T-helper 17 cell (primary cell): ENCODE measurements around the gene LRRC75A. TPM values are rescaled to one million over a fixed set of nuclear protein-coding genes. Genes with fewer than 3 reads are reported as not detected.

ENCODE experiments used
- ATAC-seq: fragments of 150-1000 bp; cut with Tn5 transposase; 2 replicates; pipeline ENCODE4 v1.10.0; 2021; ENCODE audit warnings: mild to moderate bottlenecking, moderate library complexity
- DNase-seq, 3 donors: peaks; one replicate each; pipeline versions ENCODE4 v3.0.0 to v3.0.0-alpha.2; 2020 to 2021
- H3K9me3 ChIP-seq: one replicate; pipeline ENCODE4 v1.7.0; 2013; ENCODE audit warnings: low read length, mild to moderate bottlenecking; ENCODE audit not compliant: control insufficient read depth, poor library complexity, severe bottlenecking
- H3K27ac Mint-ChIP-seq: one replicate; pipeline ENCODE4 v1.8.0; 2022; ENCODE audit warnings: mild to moderate bottlenecking, moderate library complexity, mixed read lengths
- H3K27me3 Mint-ChIP-seq: one replicate; pipeline ENCODE4 v1.8.0; 2022; ENCODE audit warnings: mixed read lengths
- H3K36me3 Mint-ChIP-seq: one replicate; pipeline ENCODE4 v1.8.0; 2022; ENCODE audit warnings: low read depth, mixed read lengths
- H3K4me1 Mint-ChIP-seq: one replicate; pipeline ENCODE4 v1.8.0; 2022; ENCODE audit warnings: mild to moderate bottlenecking, mixed read lengths
- H3K4me3 Mint-ChIP-seq: one replicate; pipeline ENCODE4 v1.8.0; 2022; ENCODE audit warnings: mild to moderate bottlenecking, moderate library complexity, mixed read lengths
- total RNA-seq, 4 donors: library from RNA in 2 of 4; stranded (reverse) in 2 of 4; gene quantifications; one replicate each; pipeline ENCODE4 v1.2.3 and lab custom pipeline; 2022 to 2026

The LRRC75A gene
- total RNA-seq, 2 donors from 2014 or later: 3.1 to 5.0 TPM

DNA sequence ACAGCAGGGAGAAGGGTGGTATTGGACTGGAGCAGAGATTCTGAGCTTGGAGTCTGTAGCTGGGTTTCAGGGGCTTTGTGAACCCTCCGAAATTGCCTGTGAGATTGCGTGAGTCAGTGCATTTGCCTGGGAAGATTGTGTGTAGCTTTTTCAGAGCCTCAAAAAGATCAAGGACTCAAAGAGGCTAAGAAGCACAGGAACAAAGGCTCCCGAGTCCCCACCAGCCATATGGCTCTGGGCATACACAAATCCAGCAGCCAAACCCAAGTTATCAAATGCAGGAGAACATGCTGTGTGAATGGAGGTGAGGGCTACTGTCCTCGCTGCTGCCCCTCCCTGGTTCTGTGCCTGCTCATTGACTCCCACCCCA, 3.0 kb downstream of the LRRC75A start:
- Mint-ChIP-seq H3K27me3 (no peaks in the 10 kb centered on the region), H3K27ac (no peak overlapping the region), H3K4me1 (peaks cover 13% of the 10 kb centered on the region), H3K4me3 (no peak overlapping the region), H3K36me3 (no peaks in the 10 kb centered on the region)
- no peak for DNase-seq
- ATAC-seq: no peak
- H3K9me3 ChIP-seq: no peaks in the 10 kb centered on the region

DNA sequence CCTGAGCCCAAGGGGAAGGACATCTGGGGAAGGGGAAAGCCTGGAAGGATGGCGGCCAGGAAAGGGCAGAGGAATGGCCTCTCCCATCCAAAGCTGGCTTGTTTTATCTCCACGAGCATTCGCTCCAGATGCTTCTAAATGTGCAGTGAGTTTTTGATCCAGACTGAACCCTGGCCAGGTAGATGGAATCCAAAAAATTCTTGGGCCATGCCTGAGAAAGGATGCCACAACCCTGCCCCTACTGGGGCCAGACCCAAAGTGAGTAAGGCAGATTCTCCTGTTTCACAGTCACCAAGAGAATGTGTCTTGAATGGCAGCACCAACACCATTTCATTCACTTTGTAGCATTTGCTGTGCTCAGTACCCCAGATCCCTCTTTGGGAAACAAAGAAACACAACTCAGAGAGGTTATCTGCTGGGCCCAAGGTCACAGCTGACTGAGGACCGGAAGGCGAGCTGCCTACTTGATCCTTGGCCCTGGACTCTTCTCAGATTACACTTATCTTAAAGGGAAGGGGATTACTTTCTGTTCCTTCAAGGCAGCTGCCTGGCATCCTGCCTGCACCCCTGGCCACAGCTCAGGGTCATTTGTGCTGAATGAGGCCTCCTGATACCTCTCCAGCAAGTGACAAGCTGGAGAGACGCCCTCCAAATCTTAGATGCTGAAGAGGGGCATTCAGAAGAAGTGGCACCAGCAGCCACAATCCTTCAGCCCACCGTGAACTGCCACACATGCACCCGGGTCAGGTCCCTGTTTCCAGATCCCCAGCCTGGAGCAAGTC, 3.6 kb downstream of the LRRC75A start:
- Mint-ChIP-seq H3K4me1 (peaks cover 13% of the 10 kb centered on the region), H3K27me3 (no peaks in the 10 kb centered on the region), H3K4me3 (no peak overlapping the region), H3K27ac (no peak overlapping the region), H3K36me3 (no peaks in the 10 kb centered on the region)
- DNase-seq (no peak), ATAC-seq (no peak)
- H3K9me3 ChIP-seq: no peaks in the 10 kb centered on the region

- Mint-ChIP-seq H3K36me3 (no peaks in the 10 kb centered on the region), H3K27ac (peak overlapping the region; percentile 41), H3K4me3 (no peak overlapping the region), H3K4me1 (peaks cover 11% of the 10 kb centered on the region), H3K27me3 (no peaks in the 10 kb centered on the region)
- H3K9me3 ChIP-seq: no peaks in the 10 kb centered on the region
- ATAC-seq: no peak
- DNase-seq: no peak
Observed at GRCh38 chr17:16486373-16487250, 5.4 kb downstream of the LRRC75A start.

GRCh38 chr17:16484445-16485175, 7.4 kb downstream of the LRRC75A start:
- H3K9me3 ChIP-seq: no peaks in the 10 kb centered on the region
- ATAC-seq: no peak
- DNase-seq: no peak
- no peak overlapping the region for H3K27ac Mint-ChIP-seq
- H3K36me3 Mint-ChIP-seq: no peaks in the 10 kb centered on the region
- H3K4me3 Mint-ChIP-seq: no peak overlapping the region
- no peaks in the 10 kb centered on the region for H3K27me3 Mint-ChIP-seq
- no peaks in the 10 kb centered on the region for H3K4me1 Mint-ChIP-seq

GRCh38 chr17:16483021-16483645, 8.9 kb downstream of the LRRC75A start:
- Mint-ChIP-seq H3K36me3 (no peaks in the 10 kb centered on the region), H3K4me3 (no peak overlapping the region), H3K4me1 (no peaks in the 10 kb centered on the region), H3K27me3 (no peaks in the 10 kb centered on the region), H3K27ac (no peak overlapping the region)
- H3K9me3 ChIP-seq: no peaks in the 10 kb centered on the region
- no peak for DNase-seq
- no peak for ATAC-seq

- ATAC-seq (no peak), DNase-seq (no peak)
- H3K9me3 ChIP-seq: no peaks in the 10 kb centered on the region
- no peak overlapping the region for H3K4me3 Mint-ChIP-seq
- no peaks in the 10 kb centered on the region for H3K36me3 Mint-ChIP-seq
- H3K27ac Mint-ChIP-seq: no peak overlapping the region
- no peaks in the 10 kb centered on the region for H3K27me3 Mint-ChIP-seq
- H3K4me1 Mint-ChIP-seq: no peaks in the 10 kb centered on the region
Observed at GRCh38 chr17:16482253-16482652, 9.7 kb downstream of the LRRC75A start.

GRCh38 chr17:16480995-16481394, 11.0 kb downstream of the LRRC75A start:
- Mint-ChIP-seq H3K36me3 (no peaks in the 10 kb centered on the region), H3K4me1 (no peaks in the 10 kb centered on the region), H3K27ac (no peak overlapping the region), H3K27me3 (no peaks in the 10 kb centered on the region), H3K4me3 (no peak overlapping the region)
- DNase-seq (no peak), ATAC-seq (no peak)
- H3K9me3 ChIP-seq: no peaks in the 10 kb centered on the region

GRCh38 chr17:16479264-16479663, 12.7 kb downstream of the LRRC75A start:
- ATAC-seq (no peak), DNase-seq (no peak)
- no peaks in the 10 kb centered on the region for H3K36me3 Mint-ChIP-seq
- no peaks in the 10 kb centered on the region for H3K9me3 ChIP-seq
- H3K4me1 Mint-ChIP-seq: no peaks in the 10 kb centered on the region
- H3K27ac Mint-ChIP-seq: no peak overlapping the region
- no peaks in the 10 kb centered on the region for H3K27me3 Mint-ChIP-seq
- H3K4me3 Mint-ChIP-seq: no peak overlapping the region

DNA sequence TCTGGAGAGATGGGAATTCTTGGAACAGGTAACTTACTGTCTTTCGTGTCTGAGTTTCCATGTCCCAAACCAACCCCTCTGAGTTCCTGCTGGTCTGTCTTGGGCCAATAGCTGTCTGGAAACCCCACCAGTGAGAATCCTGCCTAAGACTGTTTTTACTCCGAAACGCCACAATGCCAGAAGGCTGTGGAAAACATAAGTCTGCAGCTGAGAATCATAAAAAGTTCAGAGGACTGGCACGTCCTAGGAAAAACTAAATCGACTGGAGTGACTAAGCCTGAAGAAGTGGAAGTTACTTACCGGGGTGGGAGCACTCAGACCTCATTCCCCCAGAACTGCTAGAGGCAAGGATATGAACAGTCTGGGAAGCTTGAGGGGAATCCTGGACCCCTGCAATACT, 13.3 kb downstream of the LRRC75A start:
- H3K9me3 ChIP-seq: no peaks in the 10 kb centered on the region
- DNase-seq: no peak
- H3K36me3 Mint-ChIP-seq: no peaks in the 10 kb centered on the region
- H3K27me3 Mint-ChIP-seq: no peaks in the 10 kb centered on the region
- peak overlapping the region; percentile 63 for H3K27ac Mint-ChIP-seq
- no peak overlapping the region for H3K4me3 Mint-ChIP-seq
- no peak for ATAC-seq
- H3K4me1 Mint-ChIP-seq: no peaks in the 10 kb centered on the region

DNA sequence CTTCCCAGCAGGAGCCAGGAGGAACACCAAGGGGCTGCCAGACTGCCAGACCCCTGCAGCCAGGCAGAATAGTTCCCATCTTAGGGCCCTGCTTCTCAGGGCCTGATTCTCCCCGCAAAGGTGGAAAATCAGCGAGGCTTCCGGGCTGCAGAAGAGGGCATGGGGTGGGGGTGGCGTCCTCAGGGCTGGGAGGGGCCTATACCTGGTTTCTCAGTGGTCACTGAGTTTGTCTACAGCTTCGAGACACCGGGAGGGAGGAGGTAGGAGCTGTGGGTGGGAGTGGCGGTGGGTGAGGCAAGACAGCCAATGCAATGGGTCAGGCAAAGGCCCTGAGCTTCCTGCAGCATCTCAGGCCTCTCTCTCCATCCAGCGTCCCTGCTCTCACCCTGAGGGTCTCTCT, 14.3 kb downstream of the LRRC75A start:
- no peaks in the 10 kb centered on the region for H3K27me3 Mint-ChIP-seq
- no peak overlapping the region for H3K4me3 Mint-ChIP-seq
- no peaks in the 10 kb centered on the region for H3K36me3 Mint-ChIP-seq
- ATAC-seq (no peak), DNase-seq (no peak)
- H3K9me3 ChIP-seq: no peaks in the 10 kb centered on the region
- no peaks in the 10 kb centered on the region for H3K4me1 Mint-ChIP-seq
- no peak overlapping the region for H3K27ac Mint-ChIP-seq

GRCh38 chr17:16477255-16477654, 14.7 kb downstream of the LRRC75A start:
- no peaks in the 10 kb centered on the region for H3K9me3 ChIP-seq
- Mint-ChIP-seq H3K27me3 (no peaks in the 10 kb centered on the region), H3K36me3 (no peaks in the 10 kb centered on the region), H3K4me3 (no peak overlapping the region), H3K4me1 (no peaks in the 10 kb centered on the region), H3K27ac (no peak overlapping the region)
- DNase-seq (no peak), ATAC-seq (no peak)

- H3K4me1 Mint-ChIP-seq: peaks cover 5% of the 10 kb centered on the region
- ATAC-seq (no peak), DNase-seq (no peak)
- no peak overlapping the region for H3K27ac Mint-ChIP-seq
- no peaks in the 10 kb centered on the region for H3K36me3 Mint-ChIP-seq
- H3K27me3 Mint-ChIP-seq: no peaks in the 10 kb centered on the region
- H3K4me3 Mint-ChIP-seq: no peak overlapping the region
- H3K9me3 ChIP-seq: no peaks in the 10 kb centered on the region
Observed at GRCh38 chr17:16475179-16475704, 16.8 kb downstream of the LRRC75A start.
